NCI-H146 (cell line): Measurements from ENCODE around the gene FBXW2.
A peak's percentile ranks its signal among the peaks of the same experiment; 100 is the strongest.
"Not testable (repeated sequence)": the region's sequence is repeated elsewhere in the genome, so short reads cannot be mapped to it uniquely, and the experiment has no call there.

ENCODE experiments used
- DNase-seq: peaks from one replicate; lab custom pipeline; 2025; lab: John Stamatoyannopoulos, UW

FBXW2 gene

DNA sequence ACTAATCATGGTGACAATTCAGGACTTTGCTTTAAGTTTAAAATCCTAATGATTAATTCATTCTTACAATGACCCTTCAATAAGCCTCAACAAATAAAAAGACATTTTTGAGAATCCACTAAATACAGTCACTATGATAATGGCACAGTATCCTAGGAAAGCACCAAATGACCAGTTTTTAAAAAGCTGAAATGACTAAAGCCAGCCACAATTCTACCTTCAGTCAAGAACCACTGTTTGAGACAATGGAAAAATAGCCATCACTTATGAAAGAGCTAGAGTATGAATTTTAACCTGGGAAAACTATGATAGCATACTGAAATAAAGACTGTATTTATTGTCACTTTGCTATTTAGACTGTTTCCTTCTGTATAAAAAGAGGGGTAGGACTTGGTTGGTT, 14.0 kb downstream of the FBXW2 start:
- DNase-seq = no peak

DNA sequence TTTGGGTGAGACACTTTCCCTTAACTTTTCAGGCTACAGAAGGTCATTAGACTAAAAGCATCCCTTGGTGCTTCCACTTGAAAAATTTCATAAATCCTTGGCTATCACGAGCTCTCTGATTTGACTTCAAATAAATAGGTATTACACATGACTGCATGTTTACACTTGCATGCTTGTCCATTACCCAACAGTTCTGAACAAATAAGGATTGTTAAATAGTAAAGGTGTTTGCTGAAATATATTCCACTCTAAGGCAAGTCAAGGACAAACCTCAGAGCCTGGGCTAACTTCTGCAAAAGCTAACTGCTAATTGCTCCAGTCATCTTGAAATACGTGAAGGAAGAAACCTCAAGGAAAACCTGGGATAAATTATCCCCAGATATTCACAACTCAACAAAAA, 14.5 kb downstream of the FBXW2 start:
- no peak for DNase-seq

DNA sequence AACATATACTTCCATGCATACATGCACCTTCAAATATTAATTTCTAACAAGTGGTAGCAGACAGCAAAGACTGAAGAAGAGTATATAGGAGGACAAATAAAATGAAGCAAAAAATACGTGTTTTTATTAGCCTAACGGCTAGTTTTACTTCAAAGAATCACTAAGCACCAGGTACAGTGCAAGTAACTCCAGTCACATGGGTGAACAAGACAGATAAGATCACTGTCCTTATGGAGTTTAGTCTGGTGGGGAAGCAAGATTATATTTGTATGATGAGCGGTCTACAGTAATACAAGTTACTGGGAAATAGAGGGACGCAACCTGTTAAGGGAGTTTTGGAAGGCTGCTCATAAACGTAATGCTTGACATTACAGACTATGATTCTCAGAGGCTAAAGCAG, 16.0 kb downstream of the FBXW2 start:
- DNase-seq = no peak

DNA sequence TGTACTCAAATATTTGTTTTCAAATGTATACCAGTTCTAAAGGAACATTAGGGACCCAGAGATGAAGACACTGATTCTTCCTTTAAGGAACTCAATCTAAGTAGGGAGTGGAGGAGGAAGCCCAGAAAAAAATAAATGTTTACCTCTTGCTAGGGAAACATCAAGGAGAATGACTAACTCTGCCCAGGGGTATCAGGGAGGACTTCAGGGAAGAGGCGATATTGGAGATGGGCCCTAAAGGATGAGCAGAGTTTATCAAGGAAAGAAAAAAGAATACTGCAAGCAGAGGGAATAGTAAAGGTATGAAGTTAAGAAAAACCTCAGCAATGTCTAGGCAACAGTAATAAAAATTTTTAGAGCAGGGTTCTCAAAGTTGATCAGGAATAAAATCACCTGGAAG, 16.4 kb downstream of the FBXW2 start:
- DNase-seq = no peak

DNA sequence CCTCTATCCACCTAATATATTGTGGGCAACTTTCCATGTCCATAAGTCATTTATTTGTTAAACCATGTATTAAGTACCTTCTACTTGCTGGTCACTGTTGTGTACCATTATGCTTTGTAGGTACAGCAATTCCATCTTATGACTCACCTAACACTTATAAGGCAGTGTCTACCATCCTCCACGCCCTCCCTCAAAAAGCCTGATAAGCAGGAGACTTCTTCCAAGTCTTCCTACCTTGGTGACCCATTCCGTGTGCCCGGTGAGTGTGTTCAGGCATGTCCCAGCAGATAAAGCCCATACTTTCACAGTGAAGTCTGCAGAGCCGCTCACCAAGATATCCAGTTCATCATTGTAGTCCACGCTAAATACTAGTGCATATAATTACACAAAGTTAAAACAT, 17.4 kb downstream of the FBXW2 start:
- no peak for DNase-seq

DNA sequence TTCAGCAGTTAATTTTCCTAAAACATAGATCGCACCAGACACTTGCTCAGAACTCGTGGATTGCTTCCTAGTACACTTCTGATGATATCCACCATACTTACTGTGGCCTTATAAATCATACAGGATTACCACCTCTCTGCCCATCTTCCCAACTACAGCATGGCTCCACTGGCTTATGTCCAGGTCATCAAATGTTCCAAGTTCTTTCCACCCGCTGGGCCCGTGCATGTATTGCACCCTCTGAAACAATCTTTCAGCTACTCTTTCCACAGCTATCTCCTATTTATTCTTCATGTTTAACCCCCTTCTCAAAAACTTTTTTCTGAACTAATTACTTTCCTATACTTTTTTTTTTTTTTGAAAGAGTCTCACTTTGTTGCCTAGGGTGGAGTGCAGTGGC, 18.5 kb downstream of the FBXW2 start:
- DNase-seq = no peak

DNA sequence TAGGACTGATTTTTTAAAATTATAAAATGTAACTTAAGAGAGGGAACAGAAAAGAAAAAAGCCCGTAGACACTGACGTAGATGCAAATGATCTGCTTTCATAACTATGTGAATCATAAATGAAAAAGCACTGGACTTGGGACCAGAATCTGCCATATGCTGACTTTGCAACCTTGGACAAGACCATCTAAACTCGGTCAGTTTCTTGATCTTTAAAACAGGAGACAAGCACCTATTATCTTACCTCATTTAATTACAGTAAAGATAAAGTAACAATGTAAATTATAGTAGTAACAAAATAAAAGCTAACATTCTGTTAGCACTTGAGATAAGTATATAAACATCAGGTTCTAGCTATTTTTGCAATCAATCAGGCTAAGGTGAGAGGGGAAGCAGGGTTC, 20.0 kb downstream of the FBXW2 start:
- no peak for DNase-seq

DNA sequence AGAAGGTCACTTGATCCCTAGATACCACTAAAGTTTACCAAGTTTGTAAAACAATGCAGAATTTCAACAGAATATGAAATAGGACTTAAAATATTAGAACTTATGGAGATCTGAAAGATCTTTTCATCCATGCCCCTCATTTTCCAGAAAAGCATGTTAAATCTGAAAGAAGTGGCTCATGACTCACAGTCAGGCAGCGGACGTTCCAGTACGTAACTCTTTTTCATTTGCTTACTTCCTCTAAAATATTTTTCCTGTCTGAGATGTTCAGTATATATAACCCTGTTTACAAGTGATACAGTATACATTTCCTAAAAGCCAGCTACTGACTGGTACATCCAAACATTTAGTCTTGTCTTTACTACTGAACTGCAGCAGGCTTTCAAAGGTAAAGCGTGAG, 22.3 kb downstream of the FBXW2 start:
- no peak for DNase-seq

DNA sequence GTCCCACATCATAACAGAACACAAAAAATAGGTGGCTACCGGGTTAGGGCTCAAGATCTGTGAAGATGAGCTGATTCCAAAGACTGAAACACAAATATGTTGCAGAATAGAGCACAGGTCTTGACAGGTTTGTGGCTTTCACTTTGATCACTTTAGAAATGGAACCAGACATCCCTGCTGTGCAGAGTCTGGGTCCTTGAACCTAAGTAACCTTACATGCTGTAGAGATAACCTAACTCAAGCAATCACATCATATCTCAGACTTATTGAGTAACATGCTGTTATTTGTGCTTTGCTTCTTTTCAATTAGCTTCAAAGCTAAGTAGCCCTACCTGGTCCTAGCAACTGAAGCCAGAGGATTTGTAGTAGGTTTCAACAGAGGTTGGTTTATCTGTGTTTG, 24.3 kb downstream of the FBXW2 start:
- DNase-seq = no peak

DNA sequence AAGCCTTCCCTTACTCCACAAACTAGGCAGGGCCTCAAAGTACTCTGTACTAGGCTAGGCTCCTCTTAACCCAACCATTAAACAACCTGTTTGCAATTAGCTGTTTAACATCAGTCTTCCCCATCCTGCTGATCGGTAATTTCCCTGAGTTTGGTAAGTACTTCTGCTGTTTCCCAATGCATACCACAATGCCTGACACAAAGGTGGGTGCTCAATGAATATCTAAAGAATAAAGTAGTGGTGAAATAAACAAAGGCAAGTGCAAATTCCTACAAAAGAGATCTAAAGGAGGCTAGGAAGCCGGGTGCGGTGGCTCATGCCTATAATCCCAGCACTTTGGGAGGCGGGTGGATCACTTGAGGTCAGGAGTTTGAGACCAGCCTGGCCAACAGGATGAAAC, 25.0 kb downstream of the FBXW2 start:
- DNase-seq = no peak

DNA sequence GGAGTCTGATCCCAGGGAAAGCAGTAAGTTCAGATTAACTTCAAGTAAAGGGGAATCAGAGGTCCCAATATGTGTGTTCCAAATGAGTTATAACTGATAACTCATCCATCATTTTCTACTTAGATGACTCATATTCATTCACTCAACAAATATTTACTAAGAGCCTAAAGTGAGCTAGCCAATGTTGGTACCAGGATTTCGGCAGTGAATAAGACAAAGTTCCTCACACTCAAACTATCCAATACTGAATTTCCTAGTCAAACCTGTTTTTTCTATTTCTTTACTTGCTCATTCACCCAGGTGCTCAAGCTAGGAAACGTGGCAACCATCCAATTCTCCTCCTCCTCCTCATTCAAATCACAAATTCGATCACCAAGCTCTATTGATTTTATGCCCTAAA, 25.8 kb downstream of the FBXW2 start:
- DNase-seq = no peak

DNA sequence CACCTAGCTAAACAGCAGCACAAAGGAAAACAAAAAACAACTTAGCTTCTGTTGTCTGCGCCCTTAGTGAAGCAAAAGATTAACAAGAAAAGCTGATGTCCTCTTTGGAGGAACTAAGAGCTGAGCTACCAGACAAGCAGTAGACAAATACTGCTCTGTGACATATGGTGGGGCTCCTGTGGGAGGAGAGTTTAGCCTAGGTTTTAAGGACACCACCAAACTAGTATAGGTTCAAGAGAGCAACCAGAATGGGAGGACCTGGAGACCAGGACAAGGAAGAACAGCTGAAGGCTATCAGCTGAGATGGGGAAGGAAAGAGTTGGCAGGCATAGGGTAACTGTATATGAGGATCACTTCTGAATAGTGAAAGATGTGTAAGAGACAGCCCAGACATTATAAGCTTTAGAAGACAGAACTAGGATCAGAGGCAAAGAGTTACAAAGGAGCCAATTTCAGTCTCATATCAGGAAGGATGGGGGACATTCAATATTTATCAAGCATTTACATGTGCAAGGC, 27.2 kb downstream of the FBXW2 start:
- DNase-seq = no peak

DNA sequence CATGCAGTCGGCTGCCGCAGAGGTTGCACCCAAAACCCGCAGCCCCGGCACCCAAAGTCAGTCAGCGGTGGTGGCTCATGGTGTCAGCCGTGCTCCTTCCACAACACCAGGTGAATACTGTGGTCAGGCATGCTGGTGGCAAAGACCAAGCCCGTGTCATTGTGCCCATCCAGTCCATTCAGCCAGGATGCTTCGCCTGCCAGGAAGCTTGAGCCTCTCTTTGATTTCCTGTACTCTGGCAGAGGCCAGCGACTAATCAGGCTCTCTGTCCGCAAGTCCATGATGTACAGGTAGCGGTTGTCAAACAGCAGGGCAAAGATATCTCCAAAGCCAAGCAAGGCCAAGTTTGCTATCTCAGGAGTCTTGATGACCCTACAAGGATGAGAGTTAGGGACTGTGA, 28.7 kb downstream of the FBXW2 start:
- DNase-seq = no peak

DNA sequence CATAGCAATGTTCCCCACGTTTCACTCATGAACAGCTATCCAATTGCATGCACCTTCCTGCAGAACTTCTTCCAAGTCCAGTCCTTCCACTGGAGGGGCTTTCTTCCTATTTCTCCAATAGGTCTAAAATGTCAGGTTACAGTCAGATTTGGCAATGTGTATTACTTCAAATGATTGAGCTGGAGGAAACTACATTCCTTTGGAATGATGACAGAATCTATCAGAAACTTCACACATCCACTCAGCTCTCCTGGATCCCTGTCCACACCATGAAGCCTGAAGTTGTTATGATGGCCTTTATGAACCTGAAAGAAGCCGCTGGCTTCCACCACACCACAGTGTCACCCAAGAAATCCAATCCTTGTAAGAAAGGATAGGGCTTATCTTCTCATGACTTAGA, 32.2 kb downstream of the FBXW2 start:
- DNase-seq = no peak

DNA sequence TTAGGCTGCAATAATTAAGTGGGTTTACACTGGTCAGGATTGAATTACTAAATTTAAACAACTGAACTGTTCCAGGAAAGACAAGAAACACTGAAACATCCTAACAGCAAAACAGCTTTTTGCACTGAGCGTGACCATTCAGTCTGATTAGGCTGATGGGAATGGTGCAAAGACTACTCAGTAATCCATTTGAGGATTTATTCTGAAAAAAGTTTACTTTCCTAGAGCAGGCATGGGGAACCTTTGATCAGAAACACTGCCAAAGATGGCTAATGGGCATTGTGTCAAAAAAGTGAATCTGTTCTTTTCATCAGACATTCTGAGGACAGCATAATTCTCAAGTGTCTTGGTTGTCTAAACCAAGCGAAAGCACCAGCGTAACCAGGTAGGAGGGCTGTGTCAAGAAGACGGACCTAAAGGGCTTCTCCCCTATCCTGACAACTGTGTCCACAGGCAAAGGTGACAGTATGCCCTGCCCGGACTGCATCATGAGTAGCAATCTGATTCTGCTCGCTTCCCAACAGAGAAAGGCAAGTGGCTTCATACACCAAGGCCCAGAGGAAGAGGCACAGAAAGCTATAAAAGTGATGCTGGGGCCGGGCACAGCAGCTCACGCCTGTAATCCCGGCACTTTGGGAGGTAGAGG, 33.3 kb downstream of the FBXW2 start:
- DNase-seq = no peak

DNA sequence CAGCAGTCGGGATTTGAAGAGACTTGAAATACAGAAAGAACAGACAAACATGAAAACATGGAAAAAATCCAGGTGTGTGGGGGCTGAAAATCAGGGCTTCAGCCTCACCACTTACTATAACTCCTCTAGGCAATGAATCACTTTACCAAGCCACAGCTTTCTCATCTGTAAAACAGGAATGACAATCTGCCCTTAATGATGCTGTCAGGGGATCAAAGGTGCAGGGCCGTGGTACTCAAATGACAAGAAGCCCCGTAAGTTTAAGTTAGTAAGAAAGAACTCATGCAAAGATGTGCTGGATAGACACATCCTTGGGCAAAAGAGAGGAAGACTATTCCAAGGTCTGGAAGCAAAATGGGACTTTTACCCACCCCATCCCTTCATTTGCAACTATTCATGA, 34.7 kb downstream of the FBXW2 start:
- no peak for DNase-seq

DNA sequence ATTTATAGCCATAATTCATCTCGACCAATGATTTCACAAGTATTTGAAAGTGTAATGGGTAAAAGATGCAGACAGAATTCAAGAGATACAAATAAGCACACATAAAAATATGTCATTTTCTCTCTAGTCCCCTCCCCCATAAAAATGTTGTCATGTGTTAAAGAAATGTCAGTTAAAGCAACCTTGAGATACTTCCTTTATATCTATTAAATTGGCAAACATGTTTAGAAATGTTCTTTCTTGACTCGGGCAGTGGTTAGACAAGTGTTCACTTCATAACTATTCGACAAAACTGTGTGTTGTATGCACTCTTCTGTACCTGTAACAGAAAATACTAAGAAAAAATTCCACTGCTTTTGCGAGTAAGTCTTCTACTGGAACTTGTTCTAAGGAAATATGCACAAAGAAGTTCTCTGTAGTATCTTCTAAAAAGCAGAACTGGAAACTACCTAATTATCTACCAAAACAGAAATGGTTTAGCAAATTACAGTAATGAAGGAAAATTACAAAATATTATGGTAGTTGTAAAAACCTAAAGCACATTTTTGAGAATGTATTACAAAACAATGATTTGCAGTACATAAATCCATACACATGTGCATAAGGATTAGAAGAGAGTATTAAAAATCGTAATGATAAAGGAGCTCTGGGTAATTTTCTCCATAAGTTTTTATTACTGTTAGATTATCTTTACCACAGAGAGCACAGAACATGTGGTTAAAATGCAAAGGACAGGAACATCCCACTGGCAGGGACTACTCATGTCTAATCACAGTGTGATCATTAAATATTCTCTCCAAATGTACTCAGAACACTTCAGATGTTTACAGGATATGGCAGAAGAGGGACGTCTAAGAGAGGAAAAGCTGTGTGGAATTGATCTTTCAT, 35.9 kb downstream of the FBXW2 start:
- no peak for DNase-seq

DNA sequence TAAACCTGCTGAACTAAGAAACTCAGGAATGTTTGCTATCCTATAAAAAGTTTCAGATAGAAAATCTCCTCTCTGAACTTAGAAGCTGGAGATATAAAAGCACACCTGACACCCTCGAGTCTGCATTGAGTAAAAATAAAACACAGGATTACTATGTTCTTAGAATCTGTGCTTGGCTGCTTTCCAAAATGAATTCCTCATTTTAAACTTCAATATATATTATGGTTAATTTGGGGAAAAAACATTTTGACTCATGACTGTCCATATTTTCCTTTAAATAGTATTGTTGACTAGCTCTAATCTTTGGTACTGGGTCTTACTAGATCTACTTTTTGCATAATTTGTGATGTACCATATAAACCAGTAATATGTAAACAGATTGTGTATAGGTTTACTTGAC, 36.7 kb downstream of the FBXW2 start:
- DNase-seq = no peak

DNA sequence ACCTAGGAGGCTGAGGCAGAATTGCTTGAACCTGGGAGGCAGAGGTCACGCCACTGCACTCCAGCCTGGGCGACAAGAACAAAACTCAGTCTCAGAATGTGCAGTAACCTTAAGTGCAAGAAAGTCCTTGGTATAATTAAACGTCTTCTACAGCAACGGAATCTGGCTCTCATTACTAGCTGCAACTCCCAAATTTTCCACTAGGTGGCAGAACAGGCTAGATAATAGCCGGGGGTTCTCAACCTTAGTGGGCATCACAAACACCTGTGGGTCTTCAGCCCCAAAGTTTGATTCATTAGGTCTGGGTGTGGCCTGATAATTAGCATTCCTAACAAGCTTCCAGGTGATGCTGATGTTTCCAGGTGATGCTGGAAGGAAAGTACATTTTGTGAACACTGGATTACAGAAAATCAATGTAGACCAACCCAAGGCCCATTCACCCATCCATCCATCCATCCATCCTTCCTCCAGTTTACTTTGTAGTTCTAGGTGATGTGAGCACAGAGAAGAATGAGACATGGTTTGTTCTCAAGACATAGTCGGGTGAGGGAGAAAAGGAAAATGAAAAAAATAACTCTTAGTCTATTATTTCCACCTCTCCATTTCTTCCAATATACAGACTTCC, 37.3 kb downstream of the FBXW2 start:
- DNase-seq = peak; percentile 10

DNA sequence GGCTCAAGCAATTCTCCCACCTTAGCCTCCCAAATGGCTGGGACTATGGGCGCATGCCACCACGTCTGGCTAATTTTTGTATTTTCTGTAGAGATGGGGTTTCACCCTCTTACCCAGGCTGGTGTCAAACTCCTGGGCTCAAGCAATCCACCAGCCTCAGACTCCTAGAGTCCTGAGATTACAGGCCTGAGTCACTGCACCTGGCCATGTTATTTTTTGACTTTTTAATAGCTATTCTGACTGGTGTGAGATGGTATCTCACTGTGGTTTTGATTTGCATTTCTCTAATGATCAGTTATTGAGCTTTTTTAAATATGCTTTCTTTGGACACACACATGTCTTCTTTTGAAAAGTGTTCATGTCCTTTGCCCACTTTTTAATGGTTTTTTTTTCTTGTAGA, 38.2 kb downstream of the FBXW2 start:
- no peak for DNase-seq

DNA sequence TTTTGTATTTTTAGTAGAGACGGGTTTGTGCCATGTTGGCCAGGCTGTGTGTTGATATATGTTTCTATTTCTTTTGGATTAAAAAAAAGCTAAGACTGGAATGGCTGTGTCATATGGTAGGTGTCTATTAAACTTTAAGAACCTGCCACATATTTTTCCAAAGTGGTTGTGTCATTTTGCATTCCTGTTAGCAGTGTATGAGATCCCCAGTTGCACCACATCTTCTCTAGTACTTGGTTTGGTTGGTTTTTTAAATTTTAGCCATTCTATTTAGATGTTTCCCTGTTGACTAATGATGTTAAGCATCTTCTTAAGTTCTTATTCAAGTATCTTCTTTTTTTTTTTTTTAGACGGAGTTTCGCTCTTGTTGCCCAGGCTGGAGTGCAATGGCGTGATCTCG, 42.8 kb downstream of the FBXW2 start:
- DNase-seq = no peak

DNA sequence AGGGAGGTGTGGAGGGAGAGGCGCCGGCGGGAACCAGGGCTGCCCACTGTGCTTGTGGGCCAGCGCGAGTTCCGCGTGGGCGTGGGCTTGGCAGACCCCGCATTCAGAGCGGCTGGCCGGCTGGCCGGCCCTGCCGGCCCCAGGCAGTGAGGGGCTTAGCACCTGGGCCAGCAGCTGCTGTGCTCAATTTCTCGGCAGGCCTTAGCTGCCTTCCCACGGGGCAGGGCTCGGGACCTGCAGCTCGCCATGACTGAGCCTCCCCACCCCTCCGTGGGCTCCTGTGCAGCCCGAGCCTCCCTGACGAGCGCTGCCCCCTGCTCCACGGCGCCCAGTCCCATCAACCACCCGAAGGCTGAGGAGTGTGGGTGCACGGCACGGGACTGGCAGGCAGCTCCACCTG, 46.9 kb downstream of the FBXW2 start:
- DNase-seq = not testable (repeated sequence)

DNA sequence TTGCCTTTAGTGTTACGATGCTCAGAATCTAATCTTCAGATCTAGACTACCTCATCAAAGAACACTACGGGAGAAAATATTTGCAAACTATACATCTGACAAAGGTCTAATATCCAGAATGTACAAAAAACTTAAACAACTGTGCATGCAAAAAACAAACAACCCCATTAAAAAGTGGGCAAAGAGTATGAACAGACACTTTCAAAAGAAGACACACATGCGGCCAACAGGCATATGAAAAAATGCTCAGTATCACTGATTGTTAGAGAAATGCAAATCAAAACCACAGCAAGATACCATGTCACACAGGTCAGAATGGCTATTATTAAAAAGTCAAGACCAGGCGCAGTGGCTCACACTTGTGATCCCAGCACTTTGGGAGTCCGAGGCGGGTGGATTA, 47.9 kb downstream of the FBXW2 start:
- no peak for DNase-seq
